Stimulated activated CD8-positive, alpha-beta memory T cell treated with anti-CD3 and anti-CD28 coated beads, Interleukin-4, amount 100 ng/mL, for 4 hours (primary cell): Measurements from ENCODE around the gene FBXL13.
"Not testable (repeated sequence)": the region's sequence is repeated elsewhere in the genome, so short reads cannot be mapped to it uniquely, and the experiment has no call there.

ENCODE experiments used
- DNase-seq, 2 donors: peaks; one replicate each; pipeline ENCODE4 v3.0.0-alpha.2; 2020; ENCODE audit warnings: low read depth in 2 of 2, low spot score in 1 of 2

FBXL13 gene

GRCh38 chr7:102866535-102867215 is 207.9 kb downstream of the FBXL13 start:
- no peak for DNase-seq

DNA sequence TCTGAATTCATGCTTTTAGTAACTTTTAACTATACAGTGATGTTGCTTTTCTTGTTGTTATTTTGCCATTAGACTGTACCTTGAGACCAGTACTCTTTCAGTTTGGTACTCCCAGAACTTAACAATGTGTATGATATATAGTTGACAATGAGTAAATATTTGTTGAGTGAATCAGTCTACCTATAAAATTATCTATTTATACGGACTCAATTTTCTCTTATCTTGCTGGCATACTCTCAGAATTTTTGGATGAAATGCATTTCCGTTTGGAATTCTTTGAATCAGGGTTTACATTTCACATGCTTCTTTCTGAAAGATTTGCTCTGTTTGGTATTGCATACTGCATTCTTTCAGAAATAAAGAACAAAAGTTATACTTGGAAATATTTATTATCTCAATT is 209.6 kb downstream of the FBXL13 start:
- no peak for DNase-seq

GRCh38 chr7:102860351-102860811 is 214.2 kb downstream of the FBXL13 start:
- no peak for DNase-seq

- DNase-seq = no peak
Observed at GRCh38 chr7:102859799-102860125, 214.8 kb downstream of the FBXL13 start.

DNA sequence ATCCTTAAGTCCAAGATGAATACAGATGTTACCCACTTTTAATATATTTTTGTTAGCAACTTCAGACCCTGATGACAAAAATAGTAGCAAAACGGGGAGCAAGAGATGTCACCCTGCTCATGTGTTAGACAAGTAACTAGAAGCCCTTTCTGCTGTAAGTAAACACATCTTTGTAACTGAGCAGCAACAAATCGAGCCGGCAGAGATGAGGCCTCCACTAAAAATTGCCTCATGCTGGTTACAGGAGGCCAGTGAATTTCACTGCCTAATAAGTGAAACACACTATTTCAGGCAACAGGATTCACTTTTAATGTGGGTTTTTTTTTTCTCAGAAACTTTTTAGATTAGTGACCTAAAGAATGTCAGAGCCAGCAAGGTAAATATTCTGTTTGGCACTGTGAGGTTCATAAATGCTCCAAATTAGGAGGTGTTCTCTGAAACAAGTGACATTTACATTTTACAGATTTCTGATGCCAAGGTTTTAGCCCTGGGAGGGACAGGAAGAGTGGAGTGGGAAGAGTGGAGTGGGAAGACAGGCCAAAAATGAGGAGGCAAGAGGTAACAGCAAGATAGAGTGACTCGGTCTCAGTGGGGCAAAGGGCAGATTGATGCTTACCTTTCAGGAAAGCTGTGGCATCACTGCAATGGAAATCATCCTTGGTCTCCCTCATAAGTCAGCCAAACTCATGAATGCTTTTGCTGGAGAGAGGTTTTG is 215.4 kb downstream of the FBXL13 start:
- no peak for DNase-seq

DNA sequence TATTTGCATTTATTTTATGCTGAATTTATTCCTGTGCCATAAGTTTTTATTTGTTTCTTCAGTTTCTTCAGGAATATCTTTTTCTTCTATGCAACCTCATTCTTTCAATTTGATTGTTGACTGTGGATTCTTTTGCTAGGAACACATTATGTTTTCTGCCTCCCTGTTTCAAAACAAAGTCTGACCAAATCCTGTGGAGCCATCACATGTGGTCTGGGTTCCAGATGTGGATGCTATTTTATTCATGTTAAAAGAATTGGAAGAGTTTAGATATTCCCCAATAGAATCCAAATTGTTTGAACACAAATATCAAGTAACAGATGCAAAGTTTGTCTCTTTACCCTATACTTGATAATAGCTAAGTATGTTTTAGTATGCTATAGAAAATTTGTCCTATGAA is 218.6 kb downstream of the FBXL13 start:
- DNase-seq = no peak

DNA sequence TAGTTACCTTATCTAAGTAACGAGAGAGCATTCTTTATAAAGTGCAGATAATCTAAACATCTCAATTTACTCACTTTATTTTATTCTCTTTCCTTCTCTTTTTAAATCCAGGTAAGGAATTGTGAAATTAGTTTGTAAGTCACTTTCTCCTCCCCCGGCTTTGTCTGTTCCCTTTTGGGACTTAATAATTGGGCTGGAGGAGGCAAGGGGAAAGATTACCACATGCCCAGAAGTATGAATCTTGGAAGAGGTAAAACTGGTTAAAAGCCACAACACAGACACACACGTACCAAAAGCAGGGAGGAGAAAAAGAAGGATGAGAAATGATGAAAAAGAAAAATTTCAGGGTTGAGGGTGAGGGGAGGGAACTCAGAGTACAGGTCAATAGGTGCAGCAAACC is 225.1 kb downstream of the FBXL13 start:
- DNase-seq = no peak

- DNase-seq = no peak
Observed at GRCh38 chr7:102849079-102849478, 225.5 kb downstream of the FBXL13 start.

- DNase-seq = no peak
Observed at GRCh38 chr7:102845346-102845745, 229.2 kb downstream of the FBXL13 start.

GRCh38 chr7:102843850-102844249 is 230.7 kb downstream of the FBXL13 start:
- no peak for DNase-seq

GRCh38 chr7:102842284-102842683 is 232.3 kb downstream of the FBXL13 start:
- DNase-seq = no peak

DNA sequence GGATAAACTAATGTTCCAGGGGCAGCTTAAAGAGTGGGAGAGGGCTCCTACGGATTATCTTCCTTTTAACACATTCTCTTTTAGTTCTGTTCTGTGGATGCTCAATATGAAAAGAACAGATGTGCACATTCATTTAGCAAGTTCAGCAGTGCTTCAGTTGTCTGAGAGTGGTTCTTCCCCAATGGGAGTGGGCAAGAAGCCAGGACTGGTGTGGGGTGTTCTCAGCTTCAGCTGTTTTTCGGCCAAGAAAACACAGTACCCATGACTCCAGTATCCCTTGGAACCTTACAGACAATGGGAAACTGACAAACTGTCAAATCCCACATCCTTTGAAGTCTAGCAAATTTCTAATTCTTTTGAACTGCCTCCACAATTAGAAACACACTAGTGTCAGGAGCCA is 233.3 kb downstream of the FBXL13 start:
- no peak for DNase-seq

DNA sequence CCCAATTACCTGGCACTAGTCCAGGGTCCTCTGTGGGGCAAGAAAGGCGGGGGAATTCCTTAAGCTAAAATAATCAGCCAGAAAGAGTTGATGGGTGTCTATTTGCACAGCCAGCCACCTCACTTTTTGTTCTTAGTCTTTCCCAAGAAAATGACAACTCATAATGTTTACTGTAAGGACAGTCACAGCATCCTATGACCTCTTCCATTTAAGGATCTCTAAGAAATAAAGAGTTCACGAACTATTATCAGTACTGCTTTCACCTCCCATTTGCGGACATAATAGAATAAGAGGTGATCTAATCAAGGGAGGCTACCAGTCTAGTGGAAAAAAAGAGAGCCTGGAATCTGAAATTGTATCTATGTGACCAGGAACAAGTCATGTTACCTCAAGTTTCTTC is 234.2 kb downstream of the FBXL13 start:
- no peak for DNase-seq

- not testable (repeated sequence) for DNase-seq
Observed at GRCh38 chr7:102838572-102839101, 236.0 kb downstream of the FBXL13 start.

- DNase-seq = no peak
Observed at GRCh38 chr7:102837802-102838201, 236.8 kb downstream of the FBXL13 start.

- DNase-seq = no peak
Observed at GRCh38 chr7:102836977-102837376, 237.6 kb downstream of the FBXL13 start.

GRCh38 chr7:102836191-102836919 is 238.2 kb downstream of the FBXL13 start:
- no peak for DNase-seq

GRCh38 chr7:102834999-102835398 is 239.6 kb downstream of the FBXL13 start:
- no peak for DNase-seq

GRCh38 chr7:102834466-102834865 is 240.1 kb downstream of the FBXL13 start:
- no peak for DNase-seq

DNA sequence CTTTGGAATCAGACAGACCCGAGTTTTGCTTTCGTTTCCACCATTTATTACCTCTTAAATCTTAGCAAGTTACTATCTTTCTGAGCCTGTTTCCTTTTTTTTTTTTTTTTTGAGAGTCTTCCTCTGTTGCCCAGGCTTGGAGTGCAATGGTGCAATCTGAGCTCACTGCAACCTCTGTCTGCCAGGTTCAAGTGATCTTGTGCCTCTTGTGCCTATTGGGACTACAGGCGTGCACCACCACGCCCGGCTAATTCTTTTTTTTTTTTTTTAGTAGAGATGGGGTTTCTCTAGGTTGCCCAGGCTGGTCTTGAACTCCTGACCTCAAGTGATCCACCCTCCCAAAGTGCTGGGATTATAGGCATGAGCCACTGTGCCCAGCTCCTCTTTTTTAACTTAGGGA is 241.3 kb downstream of the FBXL13 start:
- no peak for DNase-seq

DNA sequence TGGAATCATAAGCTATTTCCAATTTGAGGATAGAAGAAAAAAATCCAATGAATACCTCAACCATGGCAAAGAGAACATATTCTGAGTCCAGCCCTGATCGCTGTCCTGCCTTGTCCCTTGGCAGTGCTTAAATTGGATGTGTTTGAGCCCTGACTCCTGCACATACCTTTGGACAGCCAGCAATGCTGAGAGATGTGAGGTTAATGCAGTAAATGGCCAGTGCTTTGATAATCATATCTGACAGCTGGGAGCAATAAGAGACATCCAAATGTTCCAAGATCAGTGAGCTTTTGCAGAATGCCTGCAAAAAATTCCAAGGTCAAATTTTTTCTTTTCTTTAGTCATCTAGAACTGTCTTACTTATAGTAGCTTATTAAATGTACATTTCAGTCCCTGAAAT is 241.9 kb downstream of the FBXL13 start:
- no peak for DNase-seq

GRCh38 chr7:102830197-102830596 is 244.4 kb downstream of the FBXL13 start:
- DNase-seq = no peak
